ENCODE data around the gene TMEM117. TPM values are rescaled to one million over a fixed set of nuclear protein-coding genes. Genes with fewer than 3 reads are reported as not detected.

Gene TMEM117
- total RNA-seq = 4.6 and 7.4 TPM in 2 replicates

GRCh38 chr12:43835656-43836474 is at the start of gene TMEM117:
Gene TMEM117 (plus strand): TSS chr12:43836081.

DNA sequence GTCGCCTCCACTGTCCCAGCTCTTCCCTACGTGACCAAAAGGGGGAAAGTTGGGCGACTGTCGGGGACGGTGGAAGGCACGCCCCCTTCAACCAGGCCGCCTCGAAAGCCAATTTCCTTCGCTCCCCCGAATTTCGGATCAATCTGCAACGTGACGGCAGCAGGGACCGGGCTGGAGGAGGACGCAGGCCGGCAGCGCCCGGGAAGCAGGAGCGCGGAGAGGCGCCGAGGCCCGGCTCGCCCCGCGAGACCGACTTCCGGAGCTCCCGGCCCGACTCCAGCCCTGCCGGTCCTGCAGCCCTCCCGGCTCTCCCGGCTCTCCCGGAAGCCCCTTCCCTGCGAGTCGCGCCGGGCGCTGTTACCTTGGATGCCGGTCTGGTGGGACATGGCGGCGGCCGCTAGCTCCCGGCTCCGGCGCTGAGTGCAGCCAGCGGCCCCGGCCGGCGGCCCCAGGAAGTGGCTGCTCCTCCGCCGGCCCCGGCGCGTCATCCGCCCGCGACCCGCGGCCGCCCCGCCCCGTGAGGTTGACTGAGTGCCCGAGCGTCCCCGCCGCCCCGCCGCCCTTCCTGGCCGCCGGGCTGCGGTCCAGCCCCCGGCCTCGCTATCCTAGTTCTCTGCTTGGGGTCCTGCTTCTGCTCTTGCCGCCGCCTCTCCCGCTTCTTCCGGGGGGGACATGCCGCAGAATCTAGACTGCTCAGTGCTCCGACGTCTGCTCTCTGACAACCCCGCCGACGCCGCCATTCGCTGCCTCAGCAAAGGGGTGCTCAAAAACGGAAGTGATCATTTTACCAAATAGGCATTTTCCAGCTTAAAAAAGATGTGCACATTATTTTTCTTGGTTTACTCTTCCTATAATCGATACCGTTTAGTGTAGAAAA is 29.8 kb upstream of the TMEM117 start, which contains the start of gene TWF1:
Gene TWF1 (minus strand): TSS at position 458 of the 877 bp plus-strand sequence. CDS start 72 bp downstream, at position 386.

Other genes starting within 250 kb of the TMEM117 start
- 16.1 and 18.0 TPM in 2 replicates for gene PUS7L, start 77.3 kb upstream of the TMEM117 start, total RNA-seq
- gene IRAK4, start 77.1 kb upstream of the TMEM117 start, total RNA-seq = 17.4 and 19.1 TPM in 2 replicates
- gene TWF1, start 29.8 kb upstream of the TMEM117 start, total RNA-seq = 59.0 and 138 TPM in 2 replicates